Retinal pigment epithelial cell (primary cell): ENCODE data around the gene SAT1.
"Not testable (repeated sequence)": the region's sequence is repeated elsewhere in the genome, so short reads cannot be mapped to it uniquely, and the experiment has no call there.

ENCODE experiments used
- DNase-seq: peaks from one replicate; pipeline ENCODE4 v3.0.0-alpha.2; 2010; ENCODE audit warnings: low read depth
- H3K4me3 ChIP-seq: 2 replicates; pipeline ENCODE4 v1.5.1; 2011; ENCODE audit warnings: mild to moderate bottlenecking, low read length, control low read depth, moderate library complexity
- CTCF ChIP-seq: conservative IDR thresholded peaks from 2 replicates; pipeline ENCODE4 v1.5.1; 2011; ENCODE audit warnings: low read depth, low read length, control low read depth, inconsistent platforms

SAT1 gene

GRCh38 chrX:23765449-23765848 is 17.5 kb upstream of the SAT1 start:
- TF ChIP-seq CTCF, result no peak
- no peak for DNase-seq
- no peak overlapping the region for H3K4me3 ChIP-seq

- TF ChIP-seq CTCF, result no peak
- H3K4me3 ChIP-seq, result no peak overlapping the region
- DNase-seq, result no peak
These were observed 17.1 kb upstream of the SAT1 start for GRCh38 chrX:23765868-23766267.

- no peak for DNase-seq
- TF ChIP-seq CTCF, result no peak
- H3K4me3 ChIP-seq, result no peak overlapping the region
These were observed 16.1 kb upstream of the SAT1 start for GRCh38 chrX:23766650-23767551.

GRCh38 chrX:23770142-23770541 is 12.8 kb upstream of the SAT1 start:
- H3K4me3 ChIP-seq, result no peak overlapping the region
- TF ChIP-seq CTCF, result no peak
- DNase-seq, result no peak

GRCh38 chrX:23771086-23771485 is 11.9 kb upstream of the SAT1 start:
- H3K4me3 ChIP-seq, DNase-seq: not testable (repeated sequence)

GRCh38 chrX:23773601-23774175 is 9.3 kb upstream of the SAT1 start:
- DNase-seq, result no peak
- H3K4me3 ChIP-seq, result no peak overlapping the region
- no peak for TF ChIP-seq CTCF

GRCh38 chrX:23776363-23776762 is 6.6 kb upstream of the SAT1 start:
- TF ChIP-seq CTCF, result no peak
- no peak overlapping the region for H3K4me3 ChIP-seq
- no peak for DNase-seq
